ENCODE measurements around the gene NTSR1.

NTSR1 gene

DNA sequence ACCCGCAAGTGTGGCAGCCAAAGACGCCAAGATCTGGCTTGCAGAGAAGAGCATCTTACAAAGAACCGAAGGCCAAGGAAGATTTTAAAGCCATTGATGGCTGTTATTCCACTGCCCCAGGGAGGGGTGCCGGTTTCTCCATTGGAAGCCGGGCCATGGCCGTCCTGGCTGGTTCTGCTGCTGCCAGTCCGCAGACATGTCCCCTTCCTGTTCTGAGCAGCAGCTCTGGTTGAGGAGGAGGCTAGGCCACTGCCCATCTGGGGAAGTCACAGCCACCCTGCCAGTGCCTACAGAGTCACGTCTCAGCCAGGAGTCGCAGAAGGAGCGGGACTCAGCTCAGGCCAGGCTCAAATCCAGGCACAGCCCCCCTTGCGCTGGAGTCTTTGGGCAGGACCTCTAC, 45.0 kb downstream of the NTSR1 start:
- no peaks in the 10 kb centered on the region for H3K36me3 ChIP-seq (ENCODE audit: control insufficient read depth, insufficient read depth, low read length)
- no peak overlapping the region for H3K4me3 ChIP-seq (ENCODE audit: low read length)
- H3K9ac ChIP-seq (ENCODE audit: low read length), result no peak overlapping the region
- peaks cover 6% of the 10 kb centered on the region for H3K4me1 ChIP-seq (ENCODE audit: control insufficient read depth, insufficient read depth, low read length)
- no peaks in the 10 kb centered on the region for H3K9me3 ChIP-seq (ENCODE audit: control insufficient read depth, low read length)
- no peaks in the 10 kb centered on the region for H3K27me3 ChIP-seq (ENCODE audit: control insufficient read depth, insufficient read depth, low read length)

DNA sequence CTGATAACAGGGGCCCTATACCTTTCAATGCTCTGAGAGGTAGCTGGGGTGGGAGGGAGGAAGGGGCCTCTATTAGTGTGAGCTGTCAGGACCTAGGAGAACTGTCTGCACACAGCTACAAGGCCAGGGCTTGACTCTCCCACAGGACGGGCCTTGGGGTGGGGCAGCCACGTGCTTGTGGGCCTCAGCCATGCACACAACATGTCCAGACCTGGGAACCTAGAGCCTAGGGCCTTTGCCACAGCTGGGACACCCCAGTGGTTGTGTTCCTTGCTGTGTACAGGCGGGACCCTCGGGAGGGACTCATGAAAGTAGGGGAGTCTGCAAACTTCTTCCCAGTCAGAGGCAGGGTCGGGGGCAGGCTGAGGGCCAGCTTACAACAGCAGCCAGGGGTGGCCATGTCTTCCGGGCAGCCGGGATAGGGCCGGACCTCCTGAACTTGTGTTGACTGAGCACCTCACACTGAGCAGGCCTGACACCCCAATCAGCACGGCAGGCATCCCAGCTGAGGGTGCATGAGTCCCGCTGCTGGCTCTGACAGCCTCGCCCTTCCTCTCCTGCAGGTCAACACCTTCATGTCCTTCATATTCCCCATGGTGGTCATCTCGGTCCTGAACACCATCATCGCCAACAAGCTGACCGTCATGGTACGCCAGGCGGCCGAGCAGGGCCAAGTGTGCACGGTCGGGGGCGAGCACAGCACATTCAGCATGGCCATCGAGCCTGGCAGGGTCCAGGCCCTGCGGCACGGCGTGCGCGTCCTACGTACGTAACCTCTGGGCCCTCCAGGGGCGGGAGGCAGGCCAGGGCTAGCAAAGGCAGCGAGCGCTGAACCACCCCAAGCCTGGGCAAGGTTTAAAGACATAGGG, 45.7 kb downstream of the NTSR1 start:
- no peaks in the 10 kb centered on the region for H3K9me3 ChIP-seq (ENCODE audit: control insufficient read depth, low read length)
- H3K4me3 ChIP-seq (ENCODE audit: low read length), result no peak overlapping the region
- peaks cover 5% of the 10 kb centered on the region for H3K27me3 ChIP-seq (ENCODE audit: control insufficient read depth, insufficient read depth, low read length)
- H3K9ac ChIP-seq (ENCODE audit: low read length), result no peak overlapping the region
- peaks cover 6% of the 10 kb centered on the region for H3K4me1 ChIP-seq (ENCODE audit: control insufficient read depth, insufficient read depth, low read length)
- no peaks in the 10 kb centered on the region for H3K36me3 ChIP-seq (ENCODE audit: control insufficient read depth, insufficient read depth, low read length)

DNA sequence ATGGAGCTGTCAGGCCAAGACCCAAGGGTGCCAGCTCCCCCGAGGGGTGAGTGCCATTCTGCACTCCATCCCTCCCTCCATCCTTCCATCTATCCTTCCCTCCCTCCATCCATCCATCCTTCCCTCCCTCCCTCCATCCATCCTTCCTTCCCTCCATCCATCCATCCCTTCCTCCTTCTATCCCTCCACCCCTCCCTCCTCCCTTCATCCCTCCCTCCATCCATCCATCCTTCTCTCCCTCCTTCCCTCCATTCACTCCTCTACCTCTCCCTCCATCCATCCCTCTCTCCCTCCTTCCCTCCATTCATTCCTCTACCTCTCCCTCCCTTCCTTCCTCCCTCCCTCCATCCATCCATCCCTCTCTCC, 46.3 kb downstream of the NTSR1 start:
- Histone ChIP-seq H3K4me1 (ENCODE audit: control insufficient read depth, insufficient read depth, low read length) (peaks cover 6% of the 10 kb centered on the region), H3K9me3 (ENCODE audit: control insufficient read depth, low read length) (no peaks in the 10 kb centered on the region), H3K4me3 (ENCODE audit: low read length) (no peak overlapping the region)

DNA sequence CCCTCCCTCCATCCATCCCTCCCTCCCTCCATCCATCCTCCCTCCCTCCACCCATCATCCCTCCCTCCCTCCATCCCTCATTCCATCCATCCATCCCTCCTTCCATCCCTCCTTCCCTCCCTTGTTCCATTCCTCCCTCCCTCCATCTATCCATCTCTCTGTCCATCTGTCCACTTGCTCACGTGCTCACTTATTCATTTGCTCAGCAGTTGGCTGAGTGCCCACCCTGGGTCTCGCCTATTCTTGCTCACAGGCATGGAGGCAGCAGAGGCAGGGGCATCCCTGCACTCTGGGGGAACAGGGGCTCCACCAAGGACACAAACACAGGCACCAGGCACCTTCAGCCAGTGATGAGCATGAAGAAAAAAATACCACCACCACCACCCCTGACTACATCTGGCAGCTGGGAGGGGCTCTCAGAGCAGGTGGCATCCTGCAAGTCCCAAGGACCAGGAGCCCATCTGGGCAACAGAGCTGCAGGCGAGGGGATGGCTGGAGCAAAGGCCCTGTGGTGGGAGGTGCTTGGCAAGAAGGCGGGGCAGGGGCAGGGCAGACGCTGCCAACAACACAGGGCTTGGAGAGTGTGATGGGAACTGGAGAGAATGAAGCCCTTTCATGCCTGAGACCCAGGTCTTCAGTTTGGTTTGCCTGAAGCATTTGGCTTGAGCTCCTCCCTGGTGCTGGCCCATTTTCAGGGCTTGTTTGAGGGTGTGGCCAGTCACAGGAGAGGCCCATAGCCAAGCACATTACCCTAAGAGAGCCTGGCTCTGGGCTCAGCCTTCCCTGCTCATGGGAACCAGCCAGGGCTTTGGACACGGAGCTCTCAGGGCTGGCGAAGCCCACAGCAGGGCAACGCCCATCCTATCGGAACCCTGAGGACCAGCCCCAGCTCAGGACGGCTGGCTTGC, 47.4 kb downstream of the NTSR1 start:
- H3K9ac ChIP-seq (ENCODE audit: low read length), result no peak overlapping the region
- H3K27me3 ChIP-seq (ENCODE audit: control insufficient read depth, insufficient read depth, low read length), result peaks cover 8% of the 10 kb centered on the region
- no peak overlapping the region for H3K4me3 ChIP-seq (ENCODE audit: low read length)
- H3K9me3 ChIP-seq (ENCODE audit: control insufficient read depth, low read length), result no peaks in the 10 kb centered on the region
- peaks cover 12% of the 10 kb centered on the region for H3K4me1 ChIP-seq (ENCODE audit: control insufficient read depth, insufficient read depth, low read length)
- no peaks in the 10 kb centered on the region for H3K36me3 ChIP-seq (ENCODE audit: control insufficient read depth, insufficient read depth, low read length)

More for the DNA sequence above, 46.3 kb downstream of the NTSR1 start:
- H3K9ac ChIP-seq (ENCODE audit: low read length), result no peak overlapping the region
- peaks cover 5% of the 10 kb centered on the region for H3K27me3 ChIP-seq (ENCODE audit: control insufficient read depth, insufficient read depth, low read length)
- no peaks in the 10 kb centered on the region for H3K36me3 ChIP-seq (ENCODE audit: control insufficient read depth, insufficient read depth, low read length)

DNA sequence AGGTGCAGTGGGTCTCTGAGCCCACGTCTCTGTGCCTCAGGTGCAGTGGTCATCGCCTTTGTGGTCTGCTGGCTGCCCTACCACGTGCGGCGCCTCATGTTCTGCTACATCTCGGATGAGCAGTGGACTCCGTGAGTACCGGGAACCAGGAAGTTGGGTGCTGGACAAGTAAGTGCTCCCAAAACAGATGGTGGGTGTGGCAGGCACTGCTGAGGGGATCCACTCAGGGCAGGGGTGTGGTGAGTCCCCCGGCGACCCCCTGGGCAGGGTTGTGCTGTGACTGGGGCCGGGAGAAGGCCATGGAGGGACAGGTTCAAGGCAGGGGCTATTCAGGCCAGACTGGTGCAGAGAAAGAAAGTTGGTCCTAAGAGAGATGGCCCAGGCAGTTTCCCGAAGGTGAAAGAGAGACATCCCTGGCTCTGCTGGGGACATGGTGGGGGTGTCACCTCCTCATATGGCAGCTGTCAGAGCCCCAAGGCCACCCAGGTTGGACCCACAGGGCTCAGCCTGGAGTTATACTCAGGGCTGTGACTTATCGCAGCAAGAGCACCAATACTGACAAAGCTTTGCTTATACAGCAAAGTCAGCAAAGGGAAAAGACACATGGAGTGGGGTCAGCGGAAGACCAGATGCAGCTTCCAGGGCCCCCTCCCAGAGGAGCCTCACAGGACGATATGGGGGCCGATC, 49.7 kb downstream of the NTSR1 start:
- peaks cover 8% of the 10 kb centered on the region for H3K27me3 ChIP-seq (ENCODE audit: control insufficient read depth, insufficient read depth, low read length)
- H3K4me1 ChIP-seq (ENCODE audit: control insufficient read depth, insufficient read depth, low read length), result peaks cover 13% of the 10 kb centered on the region
- no peaks in the 10 kb centered on the region for H3K9me3 ChIP-seq (ENCODE audit: control insufficient read depth, low read length)
- H3K9ac ChIP-seq (ENCODE audit: low read length), result no peak overlapping the region
- no peak overlapping the region for H3K4me3 ChIP-seq (ENCODE audit: low read length)
- no peaks in the 10 kb centered on the region for H3K36me3 ChIP-seq (ENCODE audit: control insufficient read depth, insufficient read depth, low read length)

DNA sequence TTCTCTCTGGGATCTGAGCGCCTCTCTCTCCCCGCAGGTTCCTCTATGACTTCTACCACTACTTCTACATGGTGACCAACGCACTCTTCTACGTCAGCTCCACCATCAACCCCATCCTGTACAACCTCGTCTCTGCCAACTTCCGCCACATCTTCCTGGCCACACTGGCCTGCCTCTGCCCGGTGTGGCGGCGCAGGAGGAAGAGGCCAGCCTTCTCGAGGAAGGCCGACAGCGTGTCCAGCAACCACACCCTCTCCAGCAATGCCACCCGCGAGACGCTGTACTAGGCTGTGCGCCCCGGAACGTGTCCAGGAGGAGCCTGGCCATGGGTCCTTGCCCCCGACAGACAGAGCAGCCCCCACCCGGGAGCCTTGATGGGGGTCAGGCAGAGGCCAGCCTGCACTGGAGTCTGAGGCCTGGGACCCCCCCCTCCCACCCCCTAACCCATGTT, 51.4 kb downstream of the NTSR1 start:
- H3K9ac ChIP-seq (ENCODE audit: low read length), result no peak overlapping the region
- H3K4me1 ChIP-seq (ENCODE audit: control insufficient read depth, insufficient read depth, low read length), result peaks cover 13% of the 10 kb centered on the region
- peaks cover 19% of the 10 kb centered on the region for H3K27me3 ChIP-seq (ENCODE audit: control insufficient read depth, insufficient read depth, low read length)
- H3K4me3 ChIP-seq (ENCODE audit: low read length), result no peak overlapping the region
- H3K9me3 ChIP-seq (ENCODE audit: control insufficient read depth, low read length), result no peaks in the 10 kb centered on the region
- H3K36me3 ChIP-seq (ENCODE audit: control insufficient read depth, insufficient read depth, low read length), result no peaks in the 10 kb centered on the region

DNA sequence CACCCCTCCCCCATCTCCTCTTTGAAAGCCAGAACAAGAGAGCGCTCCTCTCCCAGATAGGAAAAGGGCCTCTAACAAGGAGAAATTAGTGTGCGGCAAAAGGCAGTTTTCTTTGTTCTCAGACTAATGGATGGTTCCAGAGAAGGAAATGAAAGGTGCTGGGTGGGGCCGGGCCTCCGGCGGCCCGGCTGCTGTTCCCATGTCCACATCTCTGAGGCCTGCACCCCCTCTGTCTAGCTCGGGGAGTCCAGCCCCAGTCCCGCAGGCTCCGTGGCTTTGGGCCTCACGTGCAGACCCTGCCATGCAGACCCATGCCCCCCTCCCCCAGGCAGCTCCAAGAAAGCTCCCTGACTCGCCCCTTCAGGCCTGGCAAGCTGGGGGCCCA, 51.8 kb downstream of the NTSR1 start:
- H3K4me3 ChIP-seq (ENCODE audit: low read length), result no peak overlapping the region
- no peaks in the 10 kb centered on the region for H3K36me3 ChIP-seq (ENCODE audit: control insufficient read depth, insufficient read depth, low read length)
- peaks cover 20% of the 10 kb centered on the region for H3K27me3 ChIP-seq (ENCODE audit: control insufficient read depth, insufficient read depth, low read length)
- H3K4me1 ChIP-seq (ENCODE audit: control insufficient read depth, insufficient read depth, low read length), result peaks cover 13% of the 10 kb centered on the region
- no peaks in the 10 kb centered on the region for H3K9me3 ChIP-seq (ENCODE audit: control insufficient read depth, low read length)
- no peak overlapping the region for H3K9ac ChIP-seq (ENCODE audit: low read length)

DNA sequence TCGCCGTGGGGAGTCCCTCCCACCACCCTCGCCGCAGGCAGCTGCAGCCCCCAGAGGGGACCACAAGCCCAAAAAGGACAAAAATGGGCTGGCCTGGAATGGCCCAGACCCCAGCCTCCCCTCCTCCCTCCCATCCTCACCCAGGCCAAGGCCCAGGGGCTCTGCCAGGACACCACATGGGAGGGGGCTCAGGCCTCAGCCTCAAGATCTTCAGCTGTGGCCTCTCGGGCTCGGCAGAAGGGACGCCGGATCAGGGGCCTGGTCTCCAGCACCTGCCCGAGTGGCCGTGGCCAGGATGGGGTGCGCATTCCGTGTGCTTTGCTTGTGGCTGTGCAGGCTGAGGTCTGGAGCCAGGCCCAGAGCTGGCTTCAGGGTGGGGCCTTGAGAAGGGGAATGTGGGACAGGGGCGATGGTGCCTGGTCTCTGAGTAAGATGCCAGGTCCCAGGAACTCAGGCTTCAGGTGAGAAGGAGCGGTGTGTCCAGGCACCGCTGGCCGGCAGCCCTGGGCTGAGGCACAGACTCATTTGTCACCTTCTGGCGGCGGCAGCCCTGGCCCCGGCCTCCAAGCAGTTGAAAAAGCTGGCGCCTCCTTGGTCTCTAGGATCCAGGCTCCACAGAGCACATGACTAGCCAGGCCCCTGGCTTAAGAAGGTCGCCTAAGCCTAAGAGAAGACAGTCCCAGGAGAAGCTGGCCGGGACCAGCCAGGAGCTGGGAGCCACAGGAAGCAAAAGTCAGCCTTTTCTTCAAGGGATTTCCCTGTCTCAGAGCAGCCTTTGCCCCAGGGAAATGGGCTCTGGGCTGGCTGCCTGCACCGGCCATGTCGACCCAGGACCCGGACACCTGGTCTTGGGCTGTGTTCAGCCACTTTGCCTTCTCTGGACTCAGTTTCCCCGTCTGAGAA, 52.5 kb downstream of the NTSR1 start:
- Histone ChIP-seq H3K9ac (ENCODE audit: low read length) (no peak overlapping the region), H3K4me1 (ENCODE audit: control insufficient read depth, insufficient read depth, low read length) (peaks cover 13% of the 10 kb centered on the region), H3K9me3 (ENCODE audit: control insufficient read depth, low read length) (no peaks in the 10 kb centered on the region), H3K27me3 (ENCODE audit: control insufficient read depth, insufficient read depth, low read length) (peaks cover 25% of the 10 kb centered on the region), H3K36me3 (ENCODE audit: control insufficient read depth, insufficient read depth, low read length) (no peaks in the 10 kb centered on the region), H3K4me3 (ENCODE audit: low read length) (no peak overlapping the region)

DNA sequence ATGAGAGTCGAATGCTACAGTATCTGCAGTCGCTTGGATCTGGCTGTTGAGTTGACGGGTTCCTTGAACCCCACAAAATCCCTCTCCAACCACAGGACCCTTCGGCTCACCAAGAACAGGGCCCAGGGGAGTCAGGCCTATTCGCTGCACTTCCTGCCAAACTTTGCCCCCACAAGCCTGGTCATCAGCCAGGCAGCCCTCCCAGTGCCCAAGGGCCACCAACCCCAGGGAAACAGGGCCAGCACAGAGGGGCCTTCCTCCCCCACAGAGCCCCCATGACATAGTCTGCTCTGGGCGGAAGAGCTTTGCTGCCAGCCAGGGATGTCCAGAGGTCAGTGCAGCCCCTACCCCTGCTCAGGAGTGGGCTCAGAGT, 53.1 kb downstream of the NTSR1 start:
- Histone ChIP-seq H3K9me3 (ENCODE audit: control insufficient read depth, low read length) (no peaks in the 10 kb centered on the region), H3K27me3 (ENCODE audit: control insufficient read depth, insufficient read depth, low read length) (peaks cover 25% of the 10 kb centered on the region), H3K9ac (ENCODE audit: low read length) (no peak overlapping the region), H3K4me1 (ENCODE audit: control insufficient read depth, insufficient read depth, low read length) (peaks cover 13% of the 10 kb centered on the region), H3K36me3 (ENCODE audit: control insufficient read depth, insufficient read depth, low read length) (no peaks in the 10 kb centered on the region), H3K4me3 (ENCODE audit: low read length) (no peak overlapping the region)

DNA sequence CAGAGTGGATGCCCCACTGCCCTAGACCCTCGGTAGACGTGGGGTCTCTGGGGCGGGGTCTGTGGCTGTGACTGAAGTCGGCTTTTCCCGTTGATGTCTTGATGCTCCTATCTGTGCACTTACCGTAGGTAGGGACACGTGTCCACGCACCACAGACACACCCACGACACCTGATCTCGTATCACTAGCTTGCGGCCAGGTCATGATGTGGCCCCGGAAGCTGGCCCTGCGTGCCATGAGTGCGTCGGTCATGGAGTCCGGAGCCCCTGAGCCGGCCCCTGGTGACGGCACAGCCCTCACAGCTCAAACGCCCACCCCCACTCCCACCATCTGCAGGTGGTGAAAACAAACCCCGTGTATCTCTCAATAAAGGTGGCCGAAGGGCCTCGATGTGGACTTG, 53.7 kb downstream of the NTSR1 start:
- Histone ChIP-seq H3K27me3 (ENCODE audit: control insufficient read depth, insufficient read depth, low read length) (peaks cover 25% of the 10 kb centered on the region), H3K4me3 (ENCODE audit: low read length) (no peak overlapping the region), H3K9me3 (ENCODE audit: control insufficient read depth, low read length) (no peaks in the 10 kb centered on the region), H3K36me3 (ENCODE audit: control insufficient read depth, insufficient read depth, low read length) (no peaks in the 10 kb centered on the region), H3K9ac (ENCODE audit: low read length) (no peak overlapping the region), H3K4me1 (ENCODE audit: control insufficient read depth, insufficient read depth, low read length) (peaks cover 13% of the 10 kb centered on the region)

DNA sequence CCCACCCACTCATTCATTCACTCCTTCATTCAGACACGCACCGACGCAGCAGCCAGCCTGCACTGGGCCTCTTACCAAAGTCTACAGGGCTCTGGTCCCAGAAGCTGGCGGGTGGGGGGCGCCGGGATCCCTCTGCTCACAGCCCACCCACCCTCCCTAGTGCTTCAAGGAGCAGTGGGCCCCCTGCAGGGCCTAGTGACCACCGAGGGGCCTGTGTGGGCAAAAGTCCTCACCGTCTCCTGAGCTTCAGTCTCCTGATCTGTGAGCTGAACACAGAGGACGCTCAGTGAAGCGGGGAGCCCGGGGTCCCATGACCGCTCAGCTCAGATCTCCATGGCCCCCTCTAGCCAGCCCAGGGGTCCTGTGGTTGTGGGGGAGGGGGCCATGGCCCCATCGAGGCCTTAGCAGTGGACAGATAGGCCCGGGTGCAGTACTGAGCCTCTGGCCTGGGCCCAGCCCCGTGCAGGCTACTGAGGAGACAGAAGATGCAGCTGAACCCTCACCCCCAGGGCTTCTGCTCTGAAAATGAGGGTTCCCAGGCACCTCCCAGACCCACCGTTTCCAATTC, 54.2 kb downstream of the NTSR1 start:
- no peak overlapping the region for H3K4me3 ChIP-seq (ENCODE audit: low read length)
- no peaks in the 10 kb centered on the region for H3K36me3 ChIP-seq (ENCODE audit: control insufficient read depth, insufficient read depth, low read length)
- no peak overlapping the region for H3K9ac ChIP-seq (ENCODE audit: low read length)
- H3K27me3 ChIP-seq (ENCODE audit: control insufficient read depth, insufficient read depth, low read length), result peaks cover 25% of the 10 kb centered on the region
- H3K9me3 ChIP-seq (ENCODE audit: control insufficient read depth, low read length), result no peaks in the 10 kb centered on the region
- H3K4me1 ChIP-seq (ENCODE audit: control insufficient read depth, insufficient read depth, low read length), result peaks cover 14% of the 10 kb centered on the region

Data from mucosa of stomach (tissue), 1 donor.